ENCODE data around the gene NTM. TPM values are rescaled to one million over a fixed set of nuclear protein-coding genes. Genes with fewer than 3 reads are reported as not detected.

The NTM gene
- total RNA-seq, 4 donors from 2014 or later: 0.21 to 3.2 (median 0.84) TPM

GRCh38 chr11:132352497-132352896 is 982.1 kb downstream of the NTM start:
- intact Hi-C loops (cut with DNase I): no loop called here
- no peak overlapping the region for H3K27ac ChIP-seq
- no peaks in the 10 kb centered on the region for H3K36me3 ChIP-seq
- H3K27me3 ChIP-seq: no peaks in the 10 kb centered on the region
- peaks cover 0 to 8% (median 0%) of the 10 kb centered on the region in 3 donors for H3K9me3 ChIP-seq
- TF ChIP-seq CTCF (IDR thresholded peaks at IDR 0.05) (no peak), POLR2A (IDR thresholded peaks at IDR 0.05) (no peak)
- H3K4me3 ChIP-seq: no peak overlapping the region
- no peak for DNase-seq
- H3K4me1 ChIP-seq: no peaks in the 10 kb centered on the region
- WGBS, 2 donors: 65 to 78% methylated on average over 3 to 4 of the region's 8 CpGs

GRCh38 chr11:132353255-132353654 is 982.8 kb downstream of the NTM start:
- no peak for TF ChIP-seq CTCF (IDR thresholded peaks at IDR 0.05)
- no peak for TF ChIP-seq POLR2A (IDR thresholded peaks at IDR 0.05)
- H3K4me3 ChIP-seq: no peak overlapping the region
- intact Hi-C loops (cut with DNase I): no loop called here
- 89 to 92% methylated on average over 13 to 14 of the region's 15 CpGs for WGBS, 2 donors
- peaks cover 0 to 8% (median 0%) of the 10 kb centered on the region in 3 donors for H3K9me3 ChIP-seq
- no peaks in the 10 kb centered on the region for H3K27me3 ChIP-seq
- H3K27ac ChIP-seq: no peak overlapping the region
- no peaks in the 10 kb centered on the region for H3K36me3 ChIP-seq
- no peaks in the 10 kb centered on the region for H3K4me1 ChIP-seq
- DNase-seq: no peak

- TF ChIP-seq CTCF (IDR thresholded peaks at IDR 0.05) (no peak), POLR2A (IDR thresholded peaks at IDR 0.05) (no peak)
- H3K4me3 ChIP-seq: no peak overlapping the region
- H3K9me3 ChIP-seq: peaks cover 0 to 5% (median 0%) of the 10 kb centered on the region in 3 donors
- intact Hi-C loops (cut with DNase I): no loop called here
- no peaks in the 10 kb centered on the region for H3K27me3 ChIP-seq
- H3K36me3 ChIP-seq: no peaks in the 10 kb centered on the region
- DNase-seq: no peak
- H3K4me1 ChIP-seq: no peaks in the 10 kb centered on the region
- peak overlapping the region in 1 of 4 donors; percentile 38 for H3K27ac ChIP-seq
- WGBS, 2 donors: 59 to 74% methylated on average over 13 of the region's 13 CpGs
Observed at GRCh38 chr11:132357811-132358572, 987.6 kb downstream of the NTM start.

GRCh38 chr11:132358573-132358953 is 988.1 kb downstream of the NTM start:
- DNase-seq: no peak
- WGBS, 2 donors: 45 to 46% methylated on average over 4 of the region's 4 CpGs

More at GRCh38 chr11:132358573-132358953, 988.1 kb downstream of the NTM start:
- Histone ChIP-seq H3K27me3 (no peaks in the 10 kb centered on the region), H3K9me3 (peaks cover 0 to 5% (median 0%) of the 10 kb centered on the region in 3 donors), H3K36me3 (no peaks in the 10 kb centered on the region), H3K4me3 (no peak overlapping the region), H3K27ac (peak overlapping the region in 1 of 4 donors; percentile 38), H3K4me1 (no peaks in the 10 kb centered on the region)
- no peak for TF ChIP-seq CTCF (IDR thresholded peaks at IDR 0.05)
- intact Hi-C loops (cut with DNase I): no loop called here

Measured in esophagus squamous epithelium (tissue), 5 donors.